ENCODE measurements around the gene SCGB3A2.
"Not testable (repeated sequence)": the region's sequence is repeated elsewhere in the genome, so short reads cannot be mapped to it uniquely, and the experiment has no call there.

SCGB3A2 gene

DNA sequence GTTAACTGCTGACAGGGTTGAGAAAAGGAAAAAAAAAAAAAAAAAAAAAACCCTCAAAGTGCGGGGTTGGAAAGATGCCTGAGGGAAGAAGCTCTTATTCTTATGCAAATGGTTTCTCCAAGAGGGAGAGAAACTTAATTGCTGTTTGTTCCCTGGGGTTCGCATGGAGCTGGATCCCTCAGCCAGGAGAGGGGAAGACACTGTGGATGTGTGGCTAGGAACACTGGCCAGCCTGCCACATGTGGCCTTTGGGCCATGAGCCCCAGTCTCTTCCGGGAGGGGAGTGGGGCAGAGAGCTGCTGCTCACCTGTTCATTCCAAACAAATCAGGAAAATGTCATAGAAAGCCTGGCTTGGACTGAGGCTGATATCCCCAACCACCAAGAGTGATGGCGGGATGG is 9.4 kb upstream of the SCGB3A2 start:
- no peaks in the 10 kb centered on the region for H3K27me3 ChIP-seq
- H3K9me3 ChIP-seq, result no peaks in the 10 kb centered on the region
- no peak for DNase-seq
- H3K4me1 ChIP-seq, result no peaks in the 10 kb centered on the region
- TF ChIP-seq, protein P1, sequence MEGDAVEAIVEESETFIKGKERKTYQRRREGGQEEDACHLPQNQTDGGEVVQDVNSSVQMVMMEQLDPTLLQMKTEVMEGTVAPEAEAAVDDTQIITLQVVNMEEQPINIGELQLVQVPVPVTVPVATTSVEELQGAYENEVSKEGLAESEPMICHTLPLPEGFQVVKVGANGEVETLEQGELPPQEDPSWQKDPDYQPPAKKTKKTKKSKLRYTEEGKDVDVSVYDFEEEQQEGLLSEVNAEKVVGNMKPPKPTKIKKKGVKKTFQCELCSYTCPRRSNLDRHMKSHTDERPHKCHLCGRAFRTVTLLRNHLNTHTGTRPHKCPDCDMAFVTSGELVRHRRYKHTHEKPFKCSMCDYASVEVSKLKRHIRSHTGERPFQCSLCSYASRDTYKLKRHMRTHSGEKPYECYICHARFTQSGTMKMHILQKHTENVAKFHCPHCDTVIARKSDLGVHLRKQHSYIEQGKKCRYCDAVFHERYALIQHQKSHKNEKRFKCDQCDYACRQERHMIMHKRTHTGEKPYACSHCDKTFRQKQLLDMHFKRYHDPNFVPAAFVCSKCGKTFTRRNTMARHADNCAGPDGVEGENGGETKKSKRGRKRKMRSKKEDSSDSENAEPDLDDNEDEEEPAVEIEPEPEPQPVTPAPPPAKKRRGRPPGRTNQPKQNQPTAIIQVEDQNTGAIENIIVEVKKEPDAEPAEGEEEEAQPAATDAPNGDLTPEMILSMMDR (IDR thresholded peaks at IDR 0.05; ENCODE audit: low read depth, low read length), result no peak
- no peak overlapping the region for H3K4me3 ChIP-seq (ENCODE audit: low read depth, low read length)
- H3K36me3 ChIP-seq, result no peaks in the 10 kb centered on the region

DNA sequence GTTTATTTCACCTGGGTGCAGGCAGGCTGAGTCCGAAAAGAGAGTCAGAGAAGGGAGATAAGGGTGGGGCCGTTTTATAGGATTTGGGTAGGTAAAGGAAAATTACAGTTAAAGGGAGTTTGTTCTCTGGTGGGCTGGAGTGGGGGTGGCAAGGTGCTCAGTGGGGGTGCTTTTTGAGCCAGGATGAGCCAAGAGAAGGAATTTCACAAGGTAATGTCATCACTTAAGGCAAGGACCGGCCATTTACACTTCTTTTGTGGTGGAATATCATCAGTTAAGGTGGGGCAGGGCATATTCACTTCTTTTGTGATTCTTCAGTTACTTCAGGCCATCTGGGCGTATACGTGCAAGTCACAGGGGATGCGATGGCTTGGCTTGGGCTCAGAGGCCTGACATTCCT is 8.6 kb upstream of the SCGB3A2 start:
- DNase-seq; H3K4me3 ChIP-seq (ENCODE audit: low read depth, low read length); H3K9me3 ChIP-seq; H3K4me1 ChIP-seq; H3K36me3 ChIP-seq; H3K27me3 ChIP-seq: not testable (repeated sequence)

DNA sequence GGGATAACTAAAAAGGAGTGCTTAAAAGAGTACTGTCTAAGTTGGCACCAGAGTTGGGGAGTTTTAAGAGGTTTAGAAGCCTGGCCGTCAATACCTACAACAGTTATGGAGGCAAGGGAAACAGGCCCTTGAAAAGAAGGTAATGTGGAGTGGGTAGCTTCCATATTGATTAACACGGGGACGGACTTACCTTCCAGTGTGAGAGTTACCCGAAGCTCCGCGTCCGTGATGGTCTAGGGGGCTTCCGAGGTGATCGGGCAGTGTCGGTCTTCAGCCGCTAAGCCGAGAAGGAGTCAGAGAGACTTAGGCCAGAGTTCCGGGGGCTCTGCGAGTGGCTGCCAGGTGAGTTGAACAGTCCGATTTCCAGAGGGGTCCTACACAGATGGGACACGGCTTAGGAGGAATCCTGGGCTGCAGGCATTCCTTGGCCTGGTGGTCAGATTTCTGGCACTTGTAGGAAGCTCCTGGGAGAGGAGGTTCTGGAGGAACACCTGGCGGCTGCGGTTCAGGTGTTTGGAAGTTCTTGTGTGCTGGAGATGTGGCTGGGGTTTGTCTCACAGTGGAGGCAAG is 6.4 kb upstream of the SCGB3A2 start:
- not testable (repeated sequence) for DNase-seq; H3K4me3 ChIP-seq (ENCODE audit: low read depth, low read length)

DNA sequence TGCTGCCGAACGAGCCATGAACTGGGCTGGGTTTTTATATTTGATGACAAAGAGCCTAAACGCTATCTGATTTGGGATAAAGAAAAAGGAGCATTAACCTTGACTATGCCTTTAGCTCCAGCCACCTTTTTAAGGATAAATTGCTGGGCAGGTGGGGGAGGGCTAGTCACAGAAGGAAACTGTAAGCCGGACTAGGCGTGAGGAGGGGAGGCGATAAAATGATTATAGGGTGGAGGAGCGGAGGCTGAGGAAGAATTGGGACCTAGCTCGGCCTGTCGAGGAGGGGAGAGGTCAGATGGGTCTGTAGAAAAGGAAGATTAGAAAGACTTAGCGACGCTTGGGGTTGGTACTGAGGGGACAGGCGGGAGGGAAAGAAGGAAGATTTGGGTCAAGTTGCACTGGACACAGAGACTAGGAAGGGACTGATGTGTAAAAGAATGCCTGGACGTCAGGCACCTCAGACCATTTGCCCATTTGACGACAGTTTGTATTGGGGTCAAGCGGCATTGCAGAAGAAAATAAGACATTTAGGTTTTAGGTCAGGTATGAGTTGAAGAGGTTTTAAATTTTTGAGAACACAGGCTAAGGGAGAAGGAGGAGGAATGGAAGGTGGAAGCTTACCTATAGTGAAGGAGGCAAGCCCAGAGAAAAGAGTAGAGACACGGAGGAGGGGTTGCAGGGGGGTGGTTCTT is 5.6 kb upstream of the SCGB3A2 start:
- peaks cover 25% of the 10 kb centered on the region for H3K27me3 ChIP-seq
- not testable (repeated sequence) for H3K9me3 ChIP-seq; H3K4me1 ChIP-seq; H3K36me3 ChIP-seq; DNase-seq; H3K4me3 ChIP-seq (ENCODE audit: low read depth, low read length)

More for the DNA sequence above, 6.4 kb upstream of the SCGB3A2 start:
- not testable (repeated sequence) for H3K9me3 ChIP-seq, H3K4me1 ChIP-seq, H3K36me3 ChIP-seq
- peaks cover 16% of the 10 kb centered on the region for H3K27me3 ChIP-seq

DNA sequence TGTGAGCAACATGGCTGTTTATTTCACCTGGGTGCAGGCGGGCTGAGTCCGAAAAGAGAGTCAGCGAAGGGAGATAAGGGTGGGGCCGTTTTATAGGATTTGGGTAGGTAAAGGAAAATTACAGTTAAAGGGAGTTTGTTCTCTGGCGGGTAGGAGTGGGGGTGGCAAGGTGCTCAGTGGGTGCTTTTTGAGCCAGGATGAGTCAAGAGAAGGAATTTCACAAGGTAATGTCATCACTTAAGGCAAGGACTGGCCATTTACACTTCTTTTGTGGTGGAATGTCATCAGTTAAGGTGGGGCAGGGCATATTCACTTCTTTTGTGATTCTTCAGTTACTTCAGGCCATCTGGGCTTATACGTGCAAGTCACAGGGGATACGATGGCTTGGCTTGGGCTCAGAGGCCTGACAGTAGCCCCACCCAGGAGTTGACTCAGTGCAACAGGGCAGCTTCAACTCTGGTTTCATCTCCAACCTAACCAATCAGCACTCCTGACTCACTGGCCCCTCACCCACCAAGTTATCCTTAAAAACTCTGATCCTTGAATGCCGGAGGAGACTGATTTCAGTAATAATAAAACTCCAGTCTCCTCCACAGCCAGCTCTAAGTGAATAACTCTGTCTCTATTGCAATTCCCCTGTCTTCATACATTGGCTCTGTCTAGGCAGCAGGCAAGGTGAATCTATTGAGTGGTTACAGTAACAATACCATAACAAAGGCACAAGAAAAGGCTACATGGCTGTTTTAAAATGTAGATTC is 4.2 kb upstream of the SCGB3A2 start:
- H3K4me3 ChIP-seq (ENCODE audit: low read depth, low read length); H3K4me1 ChIP-seq; H3K36me3 ChIP-seq; H3K9me3 ChIP-seq; DNase-seq: not testable (repeated sequence)
- peaks cover 36% of the 10 kb centered on the region for H3K27me3 ChIP-seq

DNA sequence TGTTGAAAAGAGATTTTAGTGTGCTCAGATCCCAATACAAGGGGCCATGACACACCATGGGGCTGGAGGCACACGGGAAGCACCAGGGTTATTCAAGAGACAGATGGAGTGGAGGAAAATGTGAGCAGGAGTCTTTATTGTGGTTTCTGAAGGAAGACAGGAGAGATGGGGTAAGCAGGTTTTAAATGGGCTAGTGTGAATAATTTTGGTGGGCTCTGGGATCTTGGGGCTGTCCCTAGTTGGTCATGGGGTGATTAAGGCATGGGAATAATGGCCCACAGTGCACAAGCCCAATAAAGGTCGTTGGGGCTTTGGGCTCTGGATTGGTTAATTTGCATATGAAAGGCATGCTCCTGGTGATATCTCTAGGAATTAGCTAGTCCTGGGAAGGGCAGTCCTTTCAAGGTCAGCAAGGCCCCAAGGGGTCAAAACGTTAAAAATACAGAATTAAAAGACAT is 3.6 kb upstream of the SCGB3A2 start:
- no peak for DNase-seq
- H3K9me3 ChIP-seq, result no peaks in the 10 kb centered on the region
- no peak overlapping the region for H3K4me3 ChIP-seq (ENCODE audit: low read depth, low read length)
- peaks cover 42% of the 10 kb centered on the region for H3K27me3 ChIP-seq
- no peaks in the 10 kb centered on the region for H3K36me3 ChIP-seq
- TF ChIP-seq, protein P1 (IDR thresholded peaks at IDR 0.05; ENCODE audit: low read depth, low read length), result no peak
- no peaks in the 10 kb centered on the region for H3K4me1 ChIP-seq

DNA sequence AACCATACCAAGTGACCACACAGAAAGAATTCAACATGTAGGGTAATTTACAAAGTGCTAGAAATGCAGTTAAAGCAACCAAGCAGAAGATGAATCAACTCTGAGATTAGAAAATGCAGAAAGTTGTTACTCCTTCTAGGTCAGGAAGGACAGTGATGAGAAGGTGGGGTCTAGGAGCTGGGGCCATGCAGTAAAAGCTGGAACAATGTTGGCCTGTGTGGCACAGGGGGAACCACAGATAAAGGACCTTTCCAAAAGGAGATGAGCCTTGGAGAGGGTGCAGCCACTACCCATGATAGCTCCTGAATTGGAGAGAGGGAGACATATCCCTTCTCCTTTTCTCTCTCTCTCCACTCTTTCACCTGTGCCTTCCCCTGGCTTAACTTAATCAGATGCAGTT is 2.4 kb upstream of the SCGB3A2 start:
- Histone ChIP-seq H3K27me3 (peaks cover 51% of the 10 kb centered on the region), H3K9me3 (no peaks in the 10 kb centered on the region), H3K36me3 (no peaks in the 10 kb centered on the region), H3K4me1 (no peaks in the 10 kb centered on the region), H3K4me3 (ENCODE audit: low read depth, low read length) (no peak overlapping the region)
- TF ChIP-seq, protein P1 (IDR thresholded peaks at IDR 0.05; ENCODE audit: low read depth, low read length), result no peak
- no peak for DNase-seq

DNA sequence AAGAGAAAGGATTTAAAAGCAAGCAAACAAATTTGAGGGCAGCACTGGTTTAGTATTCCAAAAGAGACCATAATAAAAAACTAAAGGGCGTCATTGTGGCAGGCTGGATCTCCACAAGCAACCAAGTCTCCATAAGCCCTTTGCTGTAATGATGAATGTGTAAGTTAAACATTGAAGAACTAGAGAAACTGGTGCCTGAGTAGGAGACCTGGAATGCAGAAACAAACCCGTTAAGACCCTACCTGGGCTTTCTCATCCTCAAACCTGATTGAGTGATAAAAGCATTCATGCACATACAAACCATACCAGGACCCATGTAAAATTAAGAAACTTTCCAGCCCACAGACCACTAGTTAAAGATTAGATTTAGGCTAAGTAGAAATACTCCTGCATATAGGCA is 1.9 kb upstream of the SCGB3A2 start:
- H3K4me1 ChIP-seq, result no peaks in the 10 kb centered on the region
- H3K4me3 ChIP-seq (ENCODE audit: low read depth, low read length), result no peak overlapping the region
- no peaks in the 10 kb centered on the region for H3K36me3 ChIP-seq
- DNase-seq, result no peak
- no peaks in the 10 kb centered on the region for H3K9me3 ChIP-seq
- H3K27me3 ChIP-seq, result peaks cover 51% of the 10 kb centered on the region
- TF ChIP-seq, protein P1 (IDR thresholded peaks at IDR 0.05; ENCODE audit: low read depth, low read length), result no peak
